Measurements from ENCODE around the gene CXCR6. TPM values are rescaled to one million over a fixed set of nuclear protein-coding genes. Genes with fewer than 3 reads are reported as not detected.
A peak's percentile ranks its signal among the peaks of the same experiment; 100 is the strongest.

Gene CXCR6
- total RNA-seq, 2 donors from 2014 or later = 2.2 to 4.9 TPM

GRCh38 chr3:45978006-45978761, 34.9 kb downstream of the CXCR6 start:
- no peaks in the 10 kb centered on the region for H3K9me3 ChIP-seq
- peaks cover 59% of the 10 kb centered on the region for H3K36me3 ChIP-seq
- no peaks in the 10 kb centered on the region for H3K27me3 ChIP-seq (replicated peaks; ENCODE audit: insufficient read depth)
- no peak overlapping the region for H3K4me3 ChIP-seq
- no peak for ATAC-seq (ENCODE audit: insufficient number of reproducible peaks, low FRiP score, low read depth)
- H3K27ac ChIP-seq = peak overlapping the region in 1 of 2 donors; percentile 36
- no peak for DNase-seq (ENCODE audit: low spot score)
- TF ChIP-seq CTCF (IDR thresholded peaks at IDR 0.05) = no peak
- H3K4me1 ChIP-seq (ENCODE audit: control insufficient read depth in 1 of 2, low read depth in 2 of 2) = peaks cover 3 to 32% of the 10 kb centered on the region in 2 donors

GRCh38 chr3:45979378-45979777, 36.1 kb downstream of the CXCR6 start:
- no peak for ATAC-seq (ENCODE audit: insufficient number of reproducible peaks, low FRiP score, low read depth)
- no peak for TF ChIP-seq CTCF (IDR thresholded peaks at IDR 0.05)

GRCh38 chr3:45980229-45980813, 37.1 kb downstream of the CXCR6 start:
- Histone ChIP-seq H3K36me3 (peaks cover 51% of the 10 kb centered on the region), H3K4me1 (ENCODE audit: control insufficient read depth in 1 of 2, low read depth in 2 of 2) (peaks cover 18 to 45% of the 10 kb centered on the region in 2 donors), H3K4me3 (no peak overlapping the region), H3K9me3 (no peaks in the 10 kb centered on the region), H3K27me3 (replicated peaks; ENCODE audit: insufficient read depth) (no peaks in the 10 kb centered on the region), H3K27ac (no peak overlapping the region)
- TF ChIP-seq CTCF (IDR thresholded peaks at IDR 0.05) = no peak
- DNase-seq (ENCODE audit: low spot score) (no peak), ATAC-seq (ENCODE audit: insufficient number of reproducible peaks, low FRiP score, low read depth) (no peak)

More at GRCh38 chr3:45979378-45979777, 36.1 kb downstream of the CXCR6 start:
- Histone ChIP-seq H3K27ac (no peak overlapping the region), H3K4me3 (no peak overlapping the region), H3K9me3 (no peaks in the 10 kb centered on the region), H3K27me3 (replicated peaks; ENCODE audit: insufficient read depth) (no peaks in the 10 kb centered on the region), H3K36me3 (peaks cover 59% of the 10 kb centered on the region), H3K4me1 (ENCODE audit: control insufficient read depth in 1 of 2, low read depth in 2 of 2) (peaks cover 9 to 36% of the 10 kb centered on the region in 2 donors)
- no peak for DNase-seq (ENCODE audit: low spot score)

- DNase-seq (ENCODE audit: low spot score) (no peak), ATAC-seq (ENCODE audit: insufficient number of reproducible peaks, low FRiP score, low read depth) (no peak)
- peaks cover 23 to 50% of the 10 kb centered on the region in 2 donors for H3K4me1 ChIP-seq (ENCODE audit: control insufficient read depth in 1 of 2, low read depth in 2 of 2)
- TF ChIP-seq CTCF (IDR thresholded peaks at IDR 0.05) = no peak
- H3K27ac ChIP-seq = no peak overlapping the region
- no peaks in the 10 kb centered on the region for H3K27me3 ChIP-seq (replicated peaks; ENCODE audit: insufficient read depth)
- H3K4me3 ChIP-seq = no peak overlapping the region
- no peaks in the 10 kb centered on the region for H3K9me3 ChIP-seq
- H3K36me3 ChIP-seq = peaks cover 46% of the 10 kb centered on the region
Measured at GRCh38 chr3:45980819-45981218, 37.6 kb downstream of the CXCR6 start.

GRCh38 chr3:45981346-45982074, 38.2 kb downstream of the CXCR6 start:
- no peaks in the 10 kb centered on the region for H3K27me3 ChIP-seq (replicated peaks; ENCODE audit: insufficient read depth)
- peaks cover 41% of the 10 kb centered on the region for H3K36me3 ChIP-seq
- ATAC-seq (ENCODE audit: insufficient number of reproducible peaks, low FRiP score, low read depth) (no peak), DNase-seq (ENCODE audit: low spot score) (no peak)
- H3K4me1 ChIP-seq (ENCODE audit: control insufficient read depth in 1 of 2, low read depth in 2 of 2) = peaks cover 27 to 57% of the 10 kb centered on the region in 2 donors
- H3K27ac ChIP-seq = peak overlapping the region; percentile 99 to 100
- no peak overlapping the region for H3K4me3 ChIP-seq
- no peak for TF ChIP-seq CTCF (IDR thresholded peaks at IDR 0.05)
- H3K9me3 ChIP-seq = no peaks in the 10 kb centered on the region
